ENCODE data around the gene ARHGAP29.
"Not testable (repeated sequence)": the region's sequence is repeated elsewhere in the genome, so short reads cannot be mapped to it uniquely, and the experiment has no call there.

The ARHGAP29 gene

GRCh38 chr1:94165843-94166242, 71.5 kb downstream of the ARHGAP29 start:
- no peak for DNase-seq (ENCODE audit: low spot score)

DNA sequence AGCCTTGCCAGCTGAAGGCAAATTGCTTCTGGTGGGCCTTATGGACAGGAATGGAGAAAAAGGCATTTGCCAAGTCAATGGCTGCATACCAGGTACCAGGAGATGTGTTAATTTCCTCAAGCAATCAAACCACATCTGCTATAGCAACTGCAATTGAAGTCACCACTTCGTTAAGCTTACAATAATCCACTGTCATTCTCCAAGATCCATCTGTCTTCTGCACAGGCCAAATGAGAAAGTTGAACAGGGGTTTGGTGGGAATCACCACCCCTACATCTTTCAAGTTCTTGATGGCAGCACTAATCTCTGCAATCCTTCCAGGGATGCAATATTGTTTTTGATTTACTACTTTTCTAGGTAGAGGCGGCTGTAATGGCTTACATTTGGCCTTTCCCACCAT, 72.5 kb downstream of the ARHGAP29 start:
- not testable (repeated sequence) for DNase-seq (ENCODE audit: low spot score)

DNA sequence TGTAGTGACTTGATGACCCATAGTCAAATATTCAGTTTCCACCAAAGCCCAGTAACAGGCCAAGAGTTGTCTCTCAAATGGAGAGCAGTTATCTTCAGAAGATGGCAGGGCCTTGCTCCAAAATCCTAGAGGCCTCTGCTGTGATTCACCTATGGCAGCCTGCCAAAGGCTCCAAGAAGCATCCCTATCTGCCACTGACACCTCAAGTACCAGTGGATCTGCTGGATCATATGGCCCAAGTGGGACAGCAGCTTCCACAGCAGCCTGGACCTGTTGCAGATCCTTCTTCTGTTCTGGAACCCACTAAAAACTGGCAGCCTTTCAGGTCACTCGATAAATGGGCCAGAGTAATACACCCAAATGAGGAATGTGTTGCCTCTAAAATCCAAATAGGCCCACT, 73.3 kb downstream of the ARHGAP29 start:
- not testable (repeated sequence) for DNase-seq (ENCODE audit: low spot score)

- DNase-seq (ENCODE audit: low spot score), result not testable (repeated sequence)
Measured at GRCh38 chr1:94163249-94163648, 74.1 kb downstream of the ARHGAP29 start.

DNA sequence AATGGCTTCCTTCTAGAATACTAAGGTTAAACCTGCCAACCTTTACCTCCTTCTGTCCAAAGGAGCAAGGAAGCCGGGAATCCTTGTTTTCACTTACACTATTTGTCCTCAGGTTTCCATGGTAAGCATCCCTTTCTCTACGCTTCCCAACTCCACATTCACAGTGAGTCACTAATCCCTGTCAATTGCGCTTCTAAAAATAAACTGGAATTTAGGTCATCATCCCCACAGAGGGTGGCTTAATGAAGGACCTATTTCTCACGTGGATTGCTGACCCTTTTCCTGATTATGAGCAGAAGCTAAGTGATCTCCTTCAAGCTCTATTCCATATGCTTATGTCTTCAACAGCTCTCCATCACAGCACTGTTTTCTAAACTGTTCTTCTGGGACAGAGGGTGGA, 76.6 kb downstream of the ARHGAP29 start:
- DNase-seq (ENCODE audit: low spot score), result peak; percentile 50

DNA sequence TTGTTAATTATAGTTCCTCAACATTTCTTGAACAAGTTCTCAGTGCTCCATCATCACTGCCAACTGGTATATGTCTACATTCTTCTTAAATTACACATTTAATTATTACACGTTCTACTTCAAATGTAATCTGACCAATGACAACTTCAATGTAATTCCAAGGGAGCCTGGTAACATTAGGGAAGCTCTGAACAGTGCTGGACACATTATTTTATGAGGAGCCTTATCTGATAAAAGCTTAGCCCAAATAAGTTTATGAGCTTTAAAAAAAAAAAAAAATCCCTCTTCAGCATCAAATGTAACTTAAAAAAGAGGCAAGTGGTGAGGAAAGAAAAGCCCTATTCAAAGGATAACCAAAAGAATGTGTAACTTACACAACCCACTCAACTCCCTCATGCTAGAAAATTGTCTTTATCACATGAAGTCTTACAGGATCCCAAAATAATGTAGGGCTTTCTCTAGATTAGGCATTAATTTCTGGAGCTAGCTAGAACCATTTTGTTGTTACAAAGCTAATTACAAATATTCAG, 81.2 kb downstream of the ARHGAP29 start:
- no peak for DNase-seq (ENCODE audit: low spot score)

DNA sequence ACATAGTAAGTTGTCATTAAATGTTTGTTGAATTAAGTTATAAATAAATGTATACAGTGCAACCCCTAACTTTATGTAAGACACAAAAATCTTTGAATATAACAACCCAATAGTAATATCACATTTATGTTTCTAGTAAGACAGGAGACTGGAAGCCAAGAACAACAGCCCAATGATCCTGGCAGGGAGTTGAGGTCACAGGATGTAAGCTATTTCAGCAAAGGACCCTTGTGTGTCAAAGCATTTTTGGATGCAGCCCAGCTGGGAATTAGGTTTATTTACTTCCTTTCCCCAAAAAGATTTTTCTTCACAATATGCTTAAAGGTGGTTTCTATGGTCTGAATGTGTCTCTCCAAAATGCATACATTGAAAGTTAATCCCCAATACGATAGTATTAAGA, 82.4 kb downstream of the ARHGAP29 start:
- no peak for DNase-seq (ENCODE audit: low spot score)

- no peak for DNase-seq (ENCODE audit: low spot score)
Measured at GRCh38 chr1:94153133-94153532, 84.3 kb downstream of the ARHGAP29 start.

GRCh38 chr1:94149166-94149565, 88.2 kb downstream of the ARHGAP29 start:
- DNase-seq (ENCODE audit: low spot score), result not testable (repeated sequence)

DNA sequence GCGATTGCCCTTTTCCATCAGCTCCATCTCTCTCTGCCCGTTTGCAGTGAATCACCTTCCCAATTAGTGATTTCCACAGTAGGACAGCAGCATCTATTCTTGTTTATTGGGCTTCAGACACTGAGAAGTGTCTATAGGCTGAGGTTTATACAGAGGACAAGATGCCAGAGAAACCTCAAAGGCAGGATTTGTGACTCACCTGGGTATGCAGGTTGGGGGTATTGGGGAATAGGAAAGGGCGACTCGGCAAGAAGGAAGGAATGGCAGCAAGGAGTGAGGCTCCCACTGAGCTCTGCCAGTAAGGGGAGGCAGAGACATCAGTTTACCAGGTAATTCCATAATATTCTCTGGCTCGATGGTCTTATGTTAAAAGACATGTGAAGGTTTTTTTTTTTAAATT, 91.1 kb downstream of the ARHGAP29 start:
- no peak for DNase-seq (ENCODE audit: low spot score)

- no peak for DNase-seq (ENCODE audit: low spot score)
Measured at GRCh38 chr1:94144836-94145235, 92.5 kb downstream of the ARHGAP29 start.

- no peak for DNase-seq (ENCODE audit: low spot score)
Measured at GRCh38 chr1:94143809-94144176, 93.6 kb downstream of the ARHGAP29 start.

- DNase-seq (ENCODE audit: low spot score), result no peak
Measured at GRCh38 chr1:94143173-94143808, 94.1 kb downstream of the ARHGAP29 start.

GRCh38 chr1:94142583-94142982, 94.8 kb downstream of the ARHGAP29 start:
- no peak for DNase-seq (ENCODE audit: low spot score)

- peak; percentile 41 for DNase-seq (ENCODE audit: low spot score)
Measured at GRCh38 chr1:94142022-94142421, 95.4 kb downstream of the ARHGAP29 start.

- DNase-seq (ENCODE audit: low spot score), result no peak
Measured at GRCh38 chr1:94132111-94132510, 105.3 kb downstream of the ARHGAP29 start.

DNA sequence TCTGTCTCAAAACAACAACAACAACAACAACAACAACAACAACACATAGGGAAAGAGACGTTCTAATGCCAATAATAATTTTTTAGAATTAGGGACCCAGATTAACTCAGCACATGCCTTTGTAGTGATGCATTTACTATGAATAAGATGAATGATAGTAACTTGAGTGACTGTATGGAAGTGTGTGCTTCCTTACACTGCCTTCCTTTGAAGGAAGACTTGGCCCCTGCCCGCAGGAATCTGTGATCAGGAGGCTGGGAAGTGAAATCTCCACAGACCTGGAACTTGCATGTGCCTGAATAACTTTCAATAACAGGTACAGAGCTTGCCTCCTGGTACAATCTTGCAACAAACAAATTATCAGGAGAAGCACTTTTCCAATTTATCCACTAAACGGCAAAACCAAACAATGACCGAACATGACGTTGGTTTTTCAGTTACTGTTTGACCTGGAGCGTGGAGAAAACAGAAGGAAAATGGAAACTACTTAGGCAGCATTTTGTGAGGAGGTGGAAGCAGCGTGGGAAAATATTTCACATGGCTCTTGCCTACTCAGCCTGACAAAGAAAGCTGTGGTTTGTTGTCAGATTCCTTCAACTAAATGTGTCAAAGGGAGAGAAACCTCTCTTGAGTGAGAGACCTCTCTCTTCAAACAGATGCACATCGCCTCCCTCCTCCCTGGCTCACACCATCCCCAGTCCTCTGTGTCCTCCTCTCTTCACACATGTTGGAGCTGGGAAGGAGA, 106.4 kb downstream of the ARHGAP29 start:
- no peak for DNase-seq (ENCODE audit: low spot score)

GRCh38 chr1:94126651-94127050, 110.7 kb downstream of the ARHGAP29 start:
- DNase-seq (ENCODE audit: low spot score), result no peak

DNA sequence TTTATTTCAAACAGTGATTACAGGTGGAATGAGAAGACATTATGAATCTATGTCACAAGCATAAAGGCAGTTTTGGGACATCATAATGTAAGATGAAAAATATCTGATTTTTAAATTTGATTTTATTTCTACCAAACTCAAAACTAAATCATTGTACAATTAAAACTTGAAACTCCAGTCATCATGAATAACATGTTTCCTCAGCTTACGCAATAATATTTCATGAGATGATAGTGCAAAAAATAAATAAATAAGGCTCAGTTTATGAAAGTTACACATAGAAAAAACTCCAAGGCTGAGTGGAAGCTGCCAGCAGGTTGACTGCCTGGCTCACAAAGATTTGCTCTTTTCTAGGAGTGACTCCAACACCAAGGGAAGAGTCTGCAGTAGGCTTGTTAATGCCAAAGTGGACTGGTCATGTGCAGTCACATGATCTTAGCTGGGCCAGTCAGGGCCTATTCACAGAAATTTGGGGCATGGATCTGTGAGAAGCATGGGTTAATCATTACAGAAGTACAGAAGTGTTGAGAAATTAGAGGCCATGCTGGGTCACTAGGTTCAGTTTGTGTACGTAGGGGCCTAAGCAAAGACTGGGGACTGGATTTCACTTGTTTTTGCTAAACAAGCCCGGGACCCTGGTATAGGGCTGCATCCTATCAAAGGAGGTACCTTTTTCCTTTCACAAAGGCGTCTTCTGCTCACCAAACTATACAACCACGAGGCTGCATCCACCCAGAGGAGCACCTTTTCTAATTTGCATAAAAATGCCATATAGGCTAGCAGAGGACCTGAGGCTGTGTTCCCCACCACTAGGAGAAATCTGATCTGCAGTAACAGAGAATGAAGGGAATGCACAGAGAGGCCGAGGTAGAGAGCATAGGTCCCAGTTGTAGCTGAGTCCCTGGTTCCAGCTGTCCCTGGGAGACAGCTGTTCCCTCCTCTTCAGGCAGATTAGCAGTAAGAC, 111.6 kb downstream of the ARHGAP29 start:
- no peak for DNase-seq (ENCODE audit: low spot score)

DNA sequence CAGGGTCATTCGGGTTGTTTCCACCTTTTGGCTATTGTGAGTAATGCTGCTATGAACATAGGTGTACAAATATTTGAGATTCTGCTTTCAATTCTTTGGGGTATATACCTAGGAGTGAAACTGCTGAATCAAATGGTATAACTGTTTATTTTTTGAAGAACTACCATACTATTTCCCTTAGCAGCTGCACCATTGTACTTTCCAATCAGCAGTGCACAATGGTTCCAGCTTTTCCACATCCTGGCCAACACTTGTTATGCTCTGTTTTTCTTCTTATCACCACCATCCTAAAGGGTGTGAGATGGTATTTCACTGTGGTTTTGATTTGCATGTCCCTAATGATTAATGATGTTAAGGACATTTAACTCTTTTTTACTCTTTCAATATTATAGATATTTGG, 112.8 kb downstream of the ARHGAP29 start:
- no peak for DNase-seq (ENCODE audit: low spot score)

DNA sequence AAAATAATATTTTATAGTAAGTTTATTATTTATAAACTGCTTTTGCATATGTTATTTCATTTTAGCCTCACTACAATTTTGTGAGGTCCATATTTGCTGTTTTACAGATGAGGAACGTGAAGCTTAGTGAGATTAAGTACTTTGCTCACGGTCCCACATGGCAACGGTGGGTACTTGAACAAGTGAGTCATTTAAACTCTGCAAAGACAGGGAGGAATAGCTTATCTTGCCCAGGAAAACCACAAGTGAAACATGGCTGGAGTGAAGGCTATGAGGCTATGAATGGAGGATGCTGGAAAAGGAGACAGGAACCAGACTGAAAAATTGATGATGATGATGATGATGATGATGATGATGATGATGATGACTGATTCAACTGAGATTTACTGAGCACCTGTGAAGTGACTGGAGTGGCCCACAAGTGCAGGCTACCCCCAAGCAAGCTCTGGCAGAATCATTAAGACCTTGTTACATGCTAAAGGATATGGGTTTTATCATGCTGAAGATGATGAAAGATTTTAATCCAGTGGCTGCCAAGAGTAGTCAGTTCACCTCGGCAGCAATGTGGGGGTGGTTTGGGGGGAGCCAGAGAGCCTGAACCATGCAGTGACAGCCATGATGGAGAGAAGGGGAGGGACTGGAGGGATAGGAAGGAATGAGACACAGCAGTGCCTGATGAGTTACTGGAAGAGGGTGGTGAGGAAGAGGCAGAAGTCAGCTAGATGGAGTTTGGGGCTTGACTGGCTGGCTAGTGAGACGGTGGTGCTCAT, 115.0 kb downstream of the ARHGAP29 start:
- DNase-seq (ENCODE audit: low spot score), result no peak

Measured in Ammon's horn (tissue), 1 donor.